GM21576 (cell line): ENCODE measurements around the gene LEAP2.

Experiments used
- ATAC-seq: cut with Tn5 transposase; IDR thresholded peaks from one replicate; pipeline ENCODE4 v1.9.1; 2021; ENCODE audit warnings: mild to moderate bottlenecking, moderate library complexity; ENCODE audit not compliant: unreplicated experiment

The LEAP2 gene

GRCh38 chr5:132873119-132873929 is at the start of gene LEAP2:
LEAP2 (plus strand) TSS chr5:132873668; CDS start chr5:132873695, 27 bp downstream.
- no peak for ATAC-seq

GRCh38 chr5:132824426-132824825 is 49.0 kb upstream of the LEAP2 start:
- no peak for ATAC-seq

- ATAC-seq = no peak
Measured at GRCh38 chr5:132825033-132825833, 48.2 kb upstream of the LEAP2 start.

- no peak for ATAC-seq
Measured at GRCh38 chr5:132825834-132826391, 47.6 kb upstream of the LEAP2 start.

- ATAC-seq = no peak
Measured at GRCh38 chr5:132826424-132827082, 46.9 kb upstream of the LEAP2 start.

- ATAC-seq = no peak
Measured at GRCh38 chr5:132827943-132828673, 45.4 kb upstream of the LEAP2 start.

GRCh38 chr5:132828846-132829494 is 44.5 kb upstream of the LEAP2 start:
- ATAC-seq = no peak

GRCh38 chr5:132829742-132830435 is 43.6 kb upstream of the LEAP2 start:
- peak; percentile 73 for ATAC-seq

GRCh38 chr5:132830436-132831094 is 42.9 kb upstream of the LEAP2 start, which contains the start of gene SHROOM1:
SHROOM1 (minus strand) TSS chr5:132830647; CDS start chr5:132826140, 4,507 bp downstream.
- ATAC-seq = peak; percentile 62

- ATAC-seq = no peak
Measured at GRCh38 chr5:132831095-132831860, 42.2 kb upstream of the LEAP2 start.

- ATAC-seq = no peak
Measured at GRCh38 chr5:132832612-132833011, 40.9 kb upstream of the LEAP2 start.

- ATAC-seq = no peak
Measured at GRCh38 chr5:132834057-132834456, 39.4 kb upstream of the LEAP2 start.

GRCh38 chr5:132836852-132837251 is 36.6 kb upstream of the LEAP2 start:
- no peak for ATAC-seq

GRCh38 chr5:132837868-132838267 is 35.6 kb upstream of the LEAP2 start:
- ATAC-seq = no peak

GRCh38 chr5:132838516-132839282 is 34.8 kb upstream of the LEAP2 start:
- no peak for ATAC-seq

GRCh38 chr5:132839426-132840301 is 33.8 kb upstream of the LEAP2 start:
- no peak for ATAC-seq
